Activated CD8-positive, alpha-beta memory T cell treated with anti-CD3 and anti-CD28 coated beads for 24 hours (primary cell): Measurements from ENCODE around the gene KCNJ12.
"Not testable (repeated sequence)": the region's sequence is repeated elsewhere in the genome, so short reads cannot be mapped to it uniquely, and the experiment has no call there.

Experiments used
- DNase-seq: peaks from one replicate; pipeline ENCODE4 v3.0.0-alpha.2; 2020

Gene KCNJ12

DNA sequence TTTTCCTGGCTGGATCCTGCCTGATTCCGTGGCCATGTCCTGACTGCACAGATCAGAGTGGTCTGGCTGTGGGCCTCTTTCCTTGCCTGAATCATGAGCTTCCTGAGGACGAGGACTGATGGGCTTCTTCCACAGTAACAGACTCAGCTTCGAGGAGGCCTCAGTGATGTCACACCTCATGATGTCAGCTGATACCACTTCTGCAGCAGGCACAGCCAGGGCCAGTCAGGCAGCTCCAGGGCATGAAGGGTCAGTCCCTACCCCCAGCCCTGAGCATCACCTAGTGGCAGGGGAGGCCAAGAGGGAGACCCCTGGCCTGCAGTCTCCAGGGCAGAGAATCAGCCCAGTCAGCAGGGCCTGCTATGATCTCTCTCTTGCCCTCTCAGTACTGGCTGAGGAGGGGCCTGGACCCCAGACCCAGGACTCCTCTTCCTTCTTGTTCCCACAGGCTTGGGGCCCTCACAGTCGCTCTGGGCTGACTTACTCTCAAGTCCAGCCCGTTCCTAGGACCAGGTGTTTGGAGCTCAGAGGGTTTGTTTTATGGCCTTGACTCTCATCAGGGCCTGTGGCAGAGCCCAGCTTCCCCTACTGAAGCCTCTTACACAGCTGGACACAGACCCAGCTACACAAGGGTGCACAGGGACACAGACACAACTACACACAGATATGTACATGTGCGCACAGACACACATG, 26.7 kb upstream of the KCNJ12 start:
- not testable (repeated sequence) for DNase-seq

- DNase-seq = not testable (repeated sequence)
Measured at GRCh38 chr17:21350495-21350894, 25.7 kb upstream of the KCNJ12 start.

DNA sequence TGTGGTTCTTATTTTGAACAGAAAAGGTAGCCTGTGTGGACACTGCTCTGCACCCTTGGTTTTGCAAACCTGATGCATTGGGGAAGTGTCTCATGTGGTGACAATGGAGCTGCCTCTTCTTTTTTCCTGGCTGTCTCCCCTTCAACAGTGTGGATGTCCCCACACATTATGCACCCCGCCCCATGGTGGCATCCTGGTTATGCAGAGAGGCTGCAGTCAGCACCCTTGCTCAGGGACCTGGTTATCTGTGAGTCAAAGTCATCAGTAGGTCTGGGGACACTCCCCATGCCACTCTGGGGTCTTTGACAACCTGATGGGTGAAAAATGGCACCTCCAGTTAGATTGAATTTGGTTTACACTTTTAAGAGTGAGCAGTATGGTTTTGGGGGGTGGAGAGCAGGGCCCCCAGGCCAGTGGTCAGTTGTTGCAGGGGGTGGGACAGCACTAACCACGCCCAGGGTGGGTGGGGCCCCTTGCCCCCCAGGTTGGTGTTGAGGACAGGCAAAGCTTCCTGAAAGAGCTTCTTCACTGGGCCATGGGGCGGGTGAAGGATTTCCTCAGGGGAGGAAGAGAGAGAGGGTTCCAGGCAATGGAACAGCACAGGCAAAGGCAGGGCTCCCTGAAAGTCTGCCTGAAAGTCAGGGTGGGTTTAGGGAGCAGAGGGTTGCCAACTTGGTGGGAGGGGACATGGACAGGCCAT, 24.6 kb upstream of the KCNJ12 start:
- no peak for DNase-seq

- DNase-seq = no peak
Measured at GRCh38 chr17:21352221-21352980, 23.8 kb upstream of the KCNJ12 start.

- no peak for DNase-seq
Measured at GRCh38 chr17:21352981-21353265, 23.2 kb upstream of the KCNJ12 start.

DNA sequence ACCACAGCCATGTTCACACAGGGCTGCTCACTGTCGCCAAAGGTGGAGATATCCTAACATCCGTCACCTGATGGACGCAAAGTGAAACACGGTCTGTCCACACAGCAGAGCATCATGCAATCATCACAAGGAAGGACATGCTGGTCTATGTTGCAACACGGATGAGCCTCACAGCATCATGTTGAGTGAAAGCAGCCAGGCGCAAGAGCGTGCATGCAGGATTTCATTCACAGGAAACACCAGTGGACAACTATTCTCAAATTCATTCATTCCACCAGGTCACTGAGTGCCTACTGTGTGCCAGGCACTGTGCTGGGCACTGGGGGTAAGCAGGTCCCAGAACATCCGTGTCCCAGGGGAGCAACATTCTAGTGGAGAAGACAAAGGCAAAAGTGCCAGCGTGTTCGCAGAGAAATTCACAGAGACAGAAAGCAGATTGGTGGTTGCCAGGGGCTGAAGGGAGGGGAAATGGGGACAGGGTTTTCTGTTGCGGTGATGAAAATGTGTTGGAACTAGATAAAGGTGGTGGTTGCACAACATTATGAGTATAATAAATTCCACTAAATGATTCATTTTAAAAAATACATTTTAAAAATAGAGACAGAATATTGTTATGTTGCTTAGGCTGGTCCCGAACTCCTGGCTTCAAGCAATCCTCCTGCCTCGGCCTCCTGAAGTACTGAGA, 22.7 kb upstream of the KCNJ12 start:
- no peak for DNase-seq

GRCh38 chr17:21354796-21355385, 21.3 kb upstream of the KCNJ12 start:
- DNase-seq = no peak

- no peak for DNase-seq
Measured at GRCh38 chr17:21355586-21355985, 20.6 kb upstream of the KCNJ12 start.

DNA sequence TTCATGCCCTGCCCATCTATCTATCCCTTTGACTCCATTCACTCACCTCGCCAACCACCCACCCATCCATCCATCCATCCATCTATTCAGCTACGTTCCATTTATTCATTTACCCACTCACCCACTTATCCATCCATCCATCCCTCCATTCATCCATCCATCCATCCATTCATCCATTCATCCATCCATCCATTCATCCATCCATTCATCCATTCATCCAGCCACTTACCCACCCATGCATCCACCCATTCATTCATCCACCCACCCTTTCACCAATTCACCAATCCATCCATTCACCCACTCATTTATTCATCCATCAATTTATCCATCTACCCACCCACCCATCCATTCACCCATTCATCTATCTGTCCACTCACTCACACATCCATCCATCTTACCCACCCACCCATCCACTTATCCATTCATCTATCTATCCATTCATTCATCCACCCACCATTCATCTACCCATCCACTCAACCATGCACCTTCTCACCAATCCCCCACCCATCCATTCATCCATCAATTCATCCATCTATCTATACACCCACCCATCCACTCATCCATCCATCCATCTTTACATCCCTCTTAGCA, 19.5 kb upstream of the KCNJ12 start:
- no peak for DNase-seq

DNA sequence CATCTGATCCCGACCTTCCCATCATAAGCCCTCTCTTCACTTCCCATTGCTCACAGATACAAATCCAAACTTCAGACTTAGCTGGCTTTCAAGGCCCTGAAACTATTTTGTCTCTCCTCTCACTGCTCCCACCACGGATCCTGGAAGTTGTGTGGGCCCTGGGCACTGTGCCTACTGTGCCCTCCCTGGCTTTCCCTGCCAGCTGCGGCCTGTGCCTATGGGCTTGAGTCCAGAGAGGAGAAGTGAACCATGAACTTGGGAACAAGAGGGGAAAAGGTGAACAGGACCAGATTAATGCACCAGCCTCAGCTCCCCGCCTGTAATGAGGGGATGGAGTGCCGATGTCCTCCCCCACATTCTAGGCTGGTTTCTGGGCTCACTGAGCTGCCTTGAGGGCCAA, 18.9 kb upstream of the KCNJ12 start:
- DNase-seq = no peak

DNA sequence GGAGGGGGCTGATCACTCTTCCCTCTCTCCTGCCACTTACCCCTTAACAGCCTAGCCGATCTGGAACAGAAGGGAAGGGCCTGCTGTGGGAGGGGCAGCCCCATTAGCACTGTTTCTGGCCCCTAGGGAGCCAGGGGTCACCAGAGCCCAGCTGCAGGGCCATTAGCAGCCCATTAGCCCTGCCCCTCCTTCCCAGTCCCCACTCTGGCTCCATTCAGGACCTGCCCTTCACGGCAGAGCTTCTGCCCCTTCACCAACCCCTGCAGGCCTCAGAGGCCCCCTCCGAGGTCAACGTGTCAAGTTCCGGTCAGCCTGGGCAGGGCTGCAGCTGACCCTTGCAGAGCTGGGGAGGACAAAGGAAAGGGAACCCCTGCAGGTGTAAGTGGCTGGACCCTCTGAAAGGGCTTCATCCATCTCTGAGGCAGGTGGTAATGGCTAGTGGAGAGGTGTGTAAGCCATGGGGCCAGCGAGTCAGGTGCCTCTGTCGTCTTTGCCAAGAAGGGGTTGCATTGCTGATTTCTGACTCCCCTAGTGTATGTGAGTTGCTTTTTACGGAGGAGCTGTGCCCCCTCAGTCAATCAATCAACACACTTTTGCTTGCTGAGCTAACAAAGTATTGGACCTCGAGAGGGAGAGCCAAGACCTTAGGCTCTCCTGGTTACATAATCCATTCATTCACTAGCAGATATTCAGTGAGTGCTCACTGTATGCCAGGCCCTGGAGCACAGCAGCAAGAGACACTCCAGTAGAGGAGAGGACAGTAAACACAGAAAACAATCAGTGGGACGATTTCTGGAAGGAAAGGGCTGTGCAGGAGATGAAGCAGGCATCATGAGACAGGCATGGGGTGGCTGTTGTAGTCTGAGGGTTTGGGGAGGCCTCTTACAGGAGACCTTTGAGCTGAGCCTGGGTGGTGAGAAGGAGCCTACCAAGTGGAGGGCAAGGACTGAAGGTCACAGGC, 18.2 kb upstream of the KCNJ12 start:
- no peak for DNase-seq

GRCh38 chr17:21358682-21359482, 17.3 kb upstream of the KCNJ12 start:
- DNase-seq = no peak

GRCh38 chr17:21359483-21359840, 16.7 kb upstream of the KCNJ12 start:
- no peak for DNase-seq

- DNase-seq = no peak
Measured at GRCh38 chr17:21360048-21360447, 16.1 kb upstream of the KCNJ12 start.

DNA sequence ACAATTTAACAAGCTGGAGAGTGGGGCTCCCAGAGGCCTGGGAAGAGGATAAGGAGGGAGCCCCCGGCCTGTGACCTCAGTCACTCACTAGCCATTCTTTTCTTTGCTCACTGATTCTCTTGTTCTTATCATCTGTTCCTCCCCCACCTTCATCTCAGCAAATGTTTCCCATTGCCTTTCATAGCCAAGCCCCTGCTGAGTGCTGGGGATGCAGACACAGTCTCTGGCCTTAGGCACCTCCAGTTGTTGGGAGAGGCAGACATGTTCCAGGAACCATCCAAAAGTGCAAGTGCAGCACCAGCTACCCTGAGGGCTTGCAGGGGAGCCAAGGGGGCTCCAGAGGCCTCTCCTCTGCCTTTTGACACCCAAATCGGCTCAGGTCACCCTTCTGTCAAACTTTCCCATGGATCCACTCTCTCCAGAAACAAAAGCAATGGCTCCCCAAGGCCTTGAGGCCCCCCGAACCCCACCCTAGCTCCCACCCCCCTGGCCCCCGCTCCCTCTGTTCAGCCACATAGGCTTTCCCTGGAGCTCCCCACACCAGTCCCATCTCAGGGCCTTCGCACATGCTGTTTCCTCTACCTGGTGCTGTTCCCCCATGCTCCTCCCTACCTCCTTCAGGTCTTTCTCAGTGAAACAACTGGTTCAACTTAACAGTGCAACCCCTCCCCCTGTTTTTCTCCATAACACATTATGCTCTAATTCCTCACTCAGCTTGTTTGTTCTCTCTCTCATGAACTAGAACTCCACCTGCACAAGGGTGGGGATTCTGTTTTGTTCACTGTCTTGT, 14.9 kb upstream of the KCNJ12 start:
- DNase-seq = no peak

GRCh38 chr17:21362331-21362931, 13.7 kb upstream of the KCNJ12 start:
- no peak for DNase-seq

GRCh38 chr17:21363776-21364642, 12.1 kb upstream of the KCNJ12 start:
- DNase-seq = no peak

DNA sequence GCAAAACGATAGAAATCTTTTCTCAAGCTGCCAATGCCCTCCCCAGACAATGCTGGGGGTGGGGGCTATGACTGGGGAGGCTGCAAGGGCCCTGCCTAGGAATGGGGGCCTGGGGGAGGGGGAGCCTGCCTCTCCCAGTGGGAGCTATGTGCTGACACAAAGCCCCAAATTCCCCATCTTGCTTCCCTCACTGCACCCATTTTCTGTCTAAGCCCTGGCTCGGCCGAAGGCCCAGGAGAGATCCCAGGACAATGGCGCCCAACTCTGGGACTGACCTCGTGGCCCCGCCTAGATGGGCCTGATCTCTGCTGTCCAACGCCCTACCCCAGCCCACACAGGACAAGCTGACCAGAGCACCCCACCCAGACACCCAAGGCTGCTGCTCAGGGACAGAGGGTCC, 11.1 kb upstream of the KCNJ12 start:
- DNase-seq = no peak
